ENCODE results near the gene TAF4.

The TAF4 gene

GRCh38 chr20:62021793-62022385 is 43.8 kb downstream of the TAF4 start:
- WGBS (ENCODE audit: insufficient coverage, insufficient read length), result no CpG with 5 or more reads among the region's 19 CpGs
- no peak for DNase-seq (ENCODE audit: low read depth, low spot score)
- Histone ChIP-seq H3K27me3 (ENCODE audit: control insufficient read depth, insufficient read depth, low read length) (no peaks in the 10 kb centered on the region), H3K9me3 (ENCODE audit: control insufficient read depth, insufficient read depth, low read length) (no peaks in the 10 kb centered on the region), H3K4me1 (ENCODE audit: control insufficient read depth, insufficient read depth, low read length) (peaks cover 7% of the 10 kb centered on the region), H3K4me3 (ENCODE audit: low read length) (no peak overlapping the region), H3K27ac (ENCODE audit: low read length) (no peak overlapping the region), H3K36me3 (ENCODE audit: control insufficient read depth, insufficient read depth, low read length) (no peaks in the 10 kb centered on the region)

- DNase-seq (ENCODE audit: low read depth, low spot score), result no peak
- H3K36me3 ChIP-seq (ENCODE audit: control insufficient read depth, insufficient read depth, low read length), result no peaks in the 10 kb centered on the region
- no peak overlapping the region for H3K4me3 ChIP-seq (ENCODE audit: low read length)
- peaks cover 5% of the 10 kb centered on the region for H3K4me1 ChIP-seq (ENCODE audit: control insufficient read depth, insufficient read depth, low read length)
- no peak overlapping the region for H3K27ac ChIP-seq (ENCODE audit: low read length)
- H3K27me3 ChIP-seq (ENCODE audit: control insufficient read depth, insufficient read depth, low read length), result no peaks in the 10 kb centered on the region
- no peaks in the 10 kb centered on the region for H3K9me3 ChIP-seq (ENCODE audit: control insufficient read depth, insufficient read depth, low read length)
- no CpG with 5 or more reads among the region's 25 CpGs for WGBS (ENCODE audit: insufficient coverage, insufficient read length)
Observed at GRCh38 chr20:62020935-62021701, 44.6 kb downstream of the TAF4 start.

DNA sequence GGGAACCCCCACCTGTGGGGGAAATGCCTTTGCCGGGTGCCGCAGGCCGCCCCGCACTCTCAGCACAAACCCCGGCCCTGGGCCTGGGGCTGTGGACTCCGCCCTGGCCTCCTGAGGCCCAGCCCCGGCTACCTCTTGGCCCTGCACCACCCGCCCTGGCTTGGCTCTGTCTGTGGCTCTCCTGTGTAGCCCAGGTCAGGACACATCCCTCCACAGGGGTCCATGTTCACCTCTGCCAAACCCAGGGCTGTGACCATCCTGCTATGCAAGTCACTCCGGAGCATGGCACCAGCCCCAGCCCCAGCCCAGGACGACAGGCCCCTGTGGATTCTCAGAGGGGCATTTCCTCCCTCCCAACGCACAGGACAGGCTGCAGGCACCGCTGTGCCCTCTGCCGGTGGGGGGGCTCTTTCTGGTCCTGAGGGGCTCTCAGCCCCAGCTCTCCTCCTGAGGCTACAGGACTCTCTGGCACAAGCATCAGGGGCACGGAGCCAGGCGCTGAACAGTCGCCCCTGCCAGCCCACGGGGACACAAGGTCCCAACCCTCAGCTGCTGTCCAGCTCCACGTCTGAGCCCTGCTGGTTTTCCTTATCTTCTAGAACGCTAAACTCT is 45.7 kb downstream of the TAF4 start:
- Histone ChIP-seq H3K9me3 (ENCODE audit: control insufficient read depth, insufficient read depth, low read length) (no peaks in the 10 kb centered on the region), H3K27ac (ENCODE audit: low read length) (no peak overlapping the region), H3K27me3 (ENCODE audit: control insufficient read depth, insufficient read depth, low read length) (no peaks in the 10 kb centered on the region), H3K4me1 (ENCODE audit: control insufficient read depth, insufficient read depth, low read length) (peaks cover 3% of the 10 kb centered on the region; the same call in 1 of the 2 replicates), H3K4me3 (ENCODE audit: low read length) (no peak overlapping the region; the same call in 1 of the 2 replicates), H3K36me3 (ENCODE audit: control insufficient read depth, insufficient read depth, low read length) (no peaks in the 10 kb centered on the region)
- no peak for DNase-seq (ENCODE audit: low read depth, low spot score)
- WGBS (ENCODE audit: insufficient coverage, insufficient read length), result no CpG with 5 or more reads among the region's 19 CpGs

DNA sequence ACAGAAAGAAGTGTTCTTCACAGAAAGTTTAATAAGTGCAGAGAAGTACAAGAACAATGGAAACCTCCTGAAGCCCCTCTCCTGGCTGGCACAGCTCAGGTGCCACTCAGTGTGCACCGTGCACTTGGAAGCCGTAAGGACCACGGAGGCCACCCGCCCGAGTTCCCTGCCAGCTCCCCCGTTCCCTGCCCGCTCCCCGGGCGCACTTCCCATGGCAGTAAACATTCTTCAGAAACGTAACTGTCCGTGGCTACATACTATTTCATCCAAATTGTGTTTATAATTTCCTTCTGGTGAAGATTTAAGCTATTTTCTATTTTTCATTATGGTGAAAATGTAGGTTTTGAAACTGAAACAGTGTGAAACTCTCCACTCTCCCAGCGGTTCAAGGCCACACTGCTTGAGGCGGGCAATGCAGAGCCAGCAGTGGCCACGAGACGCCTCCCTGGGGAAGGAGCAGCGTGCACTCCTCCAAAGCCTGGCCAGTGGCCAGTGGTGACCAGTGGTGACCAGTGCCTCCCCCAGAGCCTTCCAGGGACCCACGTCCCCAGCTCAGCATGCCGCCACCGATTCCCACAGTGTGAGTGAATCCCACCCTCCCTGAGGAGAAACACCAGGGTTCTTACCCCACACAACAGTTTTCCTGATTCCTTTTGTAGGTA is 46.4 kb downstream of the TAF4 start:
- H3K9me3 ChIP-seq (ENCODE audit: control insufficient read depth, insufficient read depth, low read length), result no peaks in the 10 kb centered on the region
- no peak overlapping the region for H3K27ac ChIP-seq (ENCODE audit: low read length)
- no peak for DNase-seq (ENCODE audit: low read depth, low spot score)
- H3K4me1 ChIP-seq (ENCODE audit: control insufficient read depth, insufficient read depth, low read length), result peaks cover 3% of the 10 kb centered on the region; the same call in 1 of the 2 replicates
- H3K36me3 ChIP-seq (ENCODE audit: control insufficient read depth, insufficient read depth, low read length), result no peaks in the 10 kb centered on the region
- H3K4me3 ChIP-seq (ENCODE audit: low read length), result no peak overlapping the region; the same call in 1 of the 2 replicates
- no CpG with 5 or more reads among the region's 19 CpGs for WGBS (ENCODE audit: insufficient coverage, insufficient read length)
- no peaks in the 10 kb centered on the region for H3K27me3 ChIP-seq (ENCODE audit: control insufficient read depth, insufficient read depth, low read length)

GRCh38 chr20:62018437-62019143 is 47.1 kb downstream of the TAF4 start:
- no CpG with 5 or more reads among the region's 23 CpGs for WGBS (ENCODE audit: insufficient coverage, insufficient read length)
- DNase-seq (ENCODE audit: low read depth, low spot score), result no peak
- no peak overlapping the region for H3K27ac ChIP-seq (ENCODE audit: low read length)
- H3K36me3 ChIP-seq (ENCODE audit: control insufficient read depth, insufficient read depth, low read length), result no peaks in the 10 kb centered on the region
- H3K27me3 ChIP-seq (ENCODE audit: control insufficient read depth, insufficient read depth, low read length), result no peaks in the 10 kb centered on the region
- H3K9me3 ChIP-seq (ENCODE audit: control insufficient read depth, insufficient read depth, low read length), result no peaks in the 10 kb centered on the region
- H3K4me3 ChIP-seq (ENCODE audit: low read length), result no peak overlapping the region
- peaks cover 3% of the 10 kb centered on the region; the same call in 1 of the 2 replicates for H3K4me1 ChIP-seq (ENCODE audit: control insufficient read depth, insufficient read depth, low read length)

DNA sequence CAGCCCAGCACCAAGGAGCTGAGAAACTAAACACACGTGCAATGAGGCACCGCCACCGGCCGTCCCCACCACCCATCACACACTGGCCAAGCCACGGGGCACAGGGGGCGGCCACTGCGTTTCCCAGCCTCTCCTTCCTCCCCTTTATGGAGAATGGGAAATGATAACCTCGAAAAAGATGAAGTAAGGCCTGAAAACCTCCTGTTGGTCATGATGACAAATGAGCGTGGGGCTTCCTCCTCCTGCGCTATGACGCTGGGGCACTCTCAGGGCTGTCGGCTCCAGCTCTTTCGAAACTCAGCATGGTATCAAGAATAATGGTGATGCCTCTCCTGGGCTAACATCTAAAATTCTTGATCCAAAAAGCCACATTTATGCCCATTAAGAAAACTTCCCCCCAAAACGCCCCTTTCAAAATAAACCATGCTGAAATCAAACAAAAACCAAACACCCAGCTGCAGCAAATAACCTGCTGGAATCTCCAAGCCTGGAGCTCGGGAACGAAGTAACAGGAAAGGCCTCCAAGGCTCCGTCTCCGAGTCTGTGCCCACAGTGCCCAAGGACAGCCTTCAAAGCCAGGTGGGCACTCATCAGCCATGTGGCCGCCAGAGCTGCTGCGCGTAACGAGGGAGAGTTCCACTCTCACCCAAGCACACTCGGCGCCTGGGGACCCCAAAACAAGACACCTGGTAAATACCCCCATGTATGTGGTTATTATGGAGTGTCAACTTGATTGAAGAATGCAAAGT is 50.0 kb downstream of the TAF4 start:
- Histone ChIP-seq H3K4me3 (ENCODE audit: low read length) (no peak overlapping the region), H3K27ac (ENCODE audit: low read length) (no peak overlapping the region), H3K9me3 (ENCODE audit: control insufficient read depth, insufficient read depth, low read length) (no peaks in the 10 kb centered on the region), H3K36me3 (ENCODE audit: control insufficient read depth, insufficient read depth, low read length) (peaks cover 7% of the 10 kb centered on the region), H3K27me3 (ENCODE audit: control insufficient read depth, insufficient read depth, low read length) (no peaks in the 10 kb centered on the region), H3K4me1 (ENCODE audit: control insufficient read depth, insufficient read depth, low read length) (no peaks in the 10 kb centered on the region)
- WGBS (ENCODE audit: insufficient coverage, insufficient read length), result 100% methylated on average over 1 of the region's 24 CpGs
- no peak for DNase-seq (ENCODE audit: low read depth, low spot score)

- H3K27me3 ChIP-seq (ENCODE audit: control insufficient read depth, insufficient read depth, low read length), result no peaks in the 10 kb centered on the region
- H3K4me1 ChIP-seq (ENCODE audit: control insufficient read depth, insufficient read depth, low read length), result no peaks in the 10 kb centered on the region
- no peak overlapping the region for H3K4me3 ChIP-seq (ENCODE audit: low read length)
- no peaks in the 10 kb centered on the region for H3K9me3 ChIP-seq (ENCODE audit: control insufficient read depth, insufficient read depth, low read length)
- peaks cover 9% of the 10 kb centered on the region for H3K36me3 ChIP-seq (ENCODE audit: control insufficient read depth, insufficient read depth, low read length)
- no peak overlapping the region for H3K27ac ChIP-seq (ENCODE audit: low read length)
- WGBS (ENCODE audit: insufficient coverage, insufficient read length), result no CpG with 5 or more reads among the region's 14 CpGs
- no peak for DNase-seq (ENCODE audit: low read depth, low spot score)
Observed at GRCh38 chr20:62014889-62015537, 50.7 kb downstream of the TAF4 start.

GRCh38 chr20:62014488-62014775 is 51.2 kb downstream of the TAF4 start:
- DNase-seq (ENCODE audit: low read depth, low spot score), result no peak
- Histone ChIP-seq H3K36me3 (ENCODE audit: control insufficient read depth, insufficient read depth, low read length) (peaks cover 14% of the 10 kb centered on the region), H3K4me3 (ENCODE audit: low read length) (no peak overlapping the region), H3K4me1 (ENCODE audit: control insufficient read depth, insufficient read depth, low read length) (no peaks in the 10 kb centered on the region), H3K27ac (ENCODE audit: low read length) (no peak overlapping the region), H3K9me3 (ENCODE audit: control insufficient read depth, insufficient read depth, low read length) (no peaks in the 10 kb centered on the region), H3K27me3 (ENCODE audit: control insufficient read depth, insufficient read depth, low read length) (no peaks in the 10 kb centered on the region)
- WGBS (ENCODE audit: insufficient coverage, insufficient read length), result no CpG with 5 or more reads among the region's 12 CpGs

DNA sequence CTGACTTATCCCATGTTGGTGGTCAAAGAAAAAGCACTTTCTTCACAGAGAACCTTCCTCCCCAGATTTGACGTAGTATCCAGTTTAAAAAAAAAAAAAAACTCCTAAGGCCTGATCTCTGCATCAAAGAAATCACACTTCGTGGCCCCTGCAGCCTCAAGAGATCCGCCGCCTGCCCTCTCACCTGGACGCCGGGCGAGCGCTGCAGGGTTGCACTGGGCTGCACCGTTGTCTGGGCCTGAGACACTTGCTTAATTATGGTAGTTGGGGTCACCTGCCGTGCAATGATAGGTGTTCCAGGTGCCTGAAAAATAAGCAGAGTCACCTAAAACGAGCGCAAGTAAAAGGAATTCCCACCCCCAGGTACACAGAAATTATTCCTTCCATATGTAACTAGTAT is 53.0 kb downstream of the TAF4 start:
- H3K27ac ChIP-seq (ENCODE audit: low read length), result no peak overlapping the region
- no peak overlapping the region for H3K4me3 ChIP-seq (ENCODE audit: low read length)
- H3K36me3 ChIP-seq (ENCODE audit: control insufficient read depth, insufficient read depth, low read length), result peaks cover 21% of the 10 kb centered on the region
- WGBS (ENCODE audit: insufficient coverage, insufficient read length), result no CpG with 5 or more reads among the region's 12 CpGs
- no peak for DNase-seq (ENCODE audit: low read depth, low spot score)
- H3K4me1 ChIP-seq (ENCODE audit: control insufficient read depth, insufficient read depth, low read length), result no peaks in the 10 kb centered on the region
- H3K9me3 ChIP-seq (ENCODE audit: control insufficient read depth, insufficient read depth, low read length), result no peaks in the 10 kb centered on the region
- H3K27me3 ChIP-seq (ENCODE audit: control insufficient read depth, insufficient read depth, low read length), result no peaks in the 10 kb centered on the region

Measured in iPS DF 6.9 (cell line).